Suprapubic skin (tissue), 4 donors: ENCODE data around the gene CLSTN1.
"Not testable (repeated sequence)": the region's sequence is repeated elsewhere in the genome, so short reads cannot be mapped to it uniquely, and the experiment has no call there.

Source experiments
- CTCF ChIP-seq, 2 donors: fragments of 200-600 bp in 1 of 2; fragments of 450-650 bp in 1 of 2; sonication (generic) in 1 of 2; IDR thresholded peaks; one replicate each; pipeline ENCODE4 v1.5.1; 2016 to 2019; ENCODE audit warnings: antibody characterized with exemption in 2 of 2, mild to moderate bottlenecking in 1 of 2, moderate library complexity in 1 of 2
- EP300 ChIP-seq: sonication (generic); formaldehyde crosslinking; IDR thresholded peaks from one replicate; pipeline ENCODE4 v1.6.1; 2017; ENCODE audit warnings: antibody characterized with exemption
- POLR2A ChIP-seq, 2 donors: fragments of 450-650 bp; IDR thresholded peaks; one replicate each; pipeline ENCODE4 v1.6.1; 2017; ENCODE audit warnings: antibody characterized with exemption in 2 of 2, mild to moderate bottlenecking in 2 of 2, moderate library complexity in 2 of 2
- POLR2AphosphoS5 ChIP-seq, 3 donors: sonication (generic); formaldehyde crosslinking; IDR thresholded peaks; one replicate each; pipeline ENCODE4 v1.6.1; 2017; ENCODE audit warnings: antibody characterized with exemption in 3 of 3

DNA sequence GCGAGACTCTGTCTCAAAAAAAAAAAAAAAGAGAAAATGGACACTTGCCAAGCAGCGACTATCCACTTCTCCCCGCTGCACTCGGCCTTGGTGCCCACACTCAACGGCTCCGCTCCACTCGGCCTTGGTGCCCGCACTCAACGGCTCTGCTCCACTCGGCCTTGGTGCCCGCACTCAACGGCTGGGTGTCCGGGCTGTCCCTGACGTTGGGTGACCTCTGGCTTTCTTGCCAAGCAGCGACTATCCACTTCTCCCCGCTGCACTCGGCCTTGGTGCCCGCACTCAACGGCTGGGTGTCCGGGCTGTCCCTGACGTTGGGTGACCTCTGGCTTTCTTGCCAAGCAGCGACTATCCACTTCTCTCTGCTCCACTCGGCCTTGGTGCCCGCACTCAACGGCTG, 61.3 kb downstream of the CLSTN1 start:
- TF ChIP-seq EP300; CTCF (IDR thresholded peaks at IDR 0.05); POLR2A (IDR thresholded peaks at IDR 0.05); POLR2AphosphoS5 (IDR thresholded peaks at IDR 0.05): not testable (repeated sequence)
